ENCODE measurements around the gene SLC46A3.
"Not testable (repeated sequence)": the region's sequence is repeated elsewhere in the genome, so short reads cannot be mapped to it uniquely, and the experiment has no call there.

SLC46A3 gene

GRCh38 chr13:28730762-28731161 is 12.0 kb upstream of the SLC46A3 start:
- DNase-seq (ENCODE audit: low read depth in 2 of 2), result no peak

- no peak for DNase-seq (ENCODE audit: low read depth in 2 of 2)
Observed at GRCh38 chr13:28729541-28729940, 10.8 kb upstream of the SLC46A3 start.

- no peak for DNase-seq (ENCODE audit: low read depth in 2 of 2)
Observed at GRCh38 chr13:28728642-28729041, 9.9 kb upstream of the SLC46A3 start.

GRCh38 chr13:28725046-28725610 is 6.4 kb upstream of the SLC46A3 start:
- DNase-seq (ENCODE audit: low read depth in 2 of 2), result no peak

GRCh38 chr13:28723806-28724205 is 5.0 kb upstream of the SLC46A3 start:
- no peak for DNase-seq (ENCODE audit: low read depth in 2 of 2)

- no peak for DNase-seq (ENCODE audit: low read depth in 2 of 2)
Observed at GRCh38 chr13:28719227-28720055, 671 bp upstream of the SLC46A3 start.

- no peak for DNase-seq (ENCODE audit: low read depth in 2 of 2)
Observed at GRCh38 chr13:28718196-28718542, 601 bp downstream of the SLC46A3 start.

GRCh38 chr13:28717170-28717569 is 1.6 kb downstream of the SLC46A3 start:
- DNase-seq (ENCODE audit: low read depth in 2 of 2), result no peak

- DNase-seq (ENCODE audit: low read depth in 2 of 2), result no peak
Observed at GRCh38 chr13:28716511-28716910, 2.3 kb downstream of the SLC46A3 start.

- DNase-seq (ENCODE audit: low read depth in 2 of 2), result no peak
Observed at GRCh38 chr13:28714651-28715050, 4.1 kb downstream of the SLC46A3 start.

GRCh38 chr13:28710161-28710560 is 8.6 kb downstream of the SLC46A3 start:
- DNase-seq (ENCODE audit: low read depth in 2 of 2), result no peak

GRCh38 chr13:28707629-28708427 is 10.9 kb downstream of the SLC46A3 start:
- no peak for DNase-seq (ENCODE audit: low read depth in 2 of 2)

GRCh38 chr13:28705461-28706083 is 13.2 kb downstream of the SLC46A3 start:
- DNase-seq (ENCODE audit: low read depth in 2 of 2), result no peak

- DNase-seq (ENCODE audit: low read depth in 2 of 2), result no peak
Observed at GRCh38 chr13:28704919-28705318, 13.9 kb downstream of the SLC46A3 start.

- DNase-seq (ENCODE audit: low read depth in 2 of 2), result no peak
Observed at GRCh38 chr13:28704282-28704681, 14.5 kb downstream of the SLC46A3 start.

GRCh38 chr13:28699246-28699645 is 19.5 kb downstream of the SLC46A3 start:
- DNase-seq (ENCODE audit: low read depth in 2 of 2), result no peak

GRCh38 chr13:28697441-28697840 is 21.3 kb downstream of the SLC46A3 start:
- no peak for DNase-seq (ENCODE audit: low read depth in 2 of 2)

- DNase-seq (ENCODE audit: low read depth in 2 of 2), result not testable (repeated sequence)
Observed at GRCh38 chr13:28693605-28694491, 24.9 kb downstream of the SLC46A3 start.

- DNase-seq (ENCODE audit: low read depth in 2 of 2), result no peak
Observed at GRCh38 chr13:28685892-28686291, 32.9 kb downstream of the SLC46A3 start.

- no peak for DNase-seq (ENCODE audit: low read depth in 2 of 2)
Observed at GRCh38 chr13:28685114-28685513, 33.7 kb downstream of the SLC46A3 start.

- DNase-seq (ENCODE audit: low read depth in 2 of 2), result no peak
Observed at GRCh38 chr13:28684257-28684656, 34.5 kb downstream of the SLC46A3 start.

Data from stimulated activated CD8-positive, alpha-beta memory T cell treated with anti-CD3 and anti-CD28 coated beads, Interleukin-2, amount 100 ng/mL, for 1 hour (primary cell).